22Rv1 (cell line): ENCODE data around the gene LRRC3C.

ENCODE experiments used
- ZFX ChIP-seq: fragments of 450-650 bp; IDR thresholded peaks from 2 replicates; pipeline ENCODE4 v1.6.1; 2017; ENCODE audit warnings: antibody characterized with exemption, borderline replicate concordance
- TF ChIP-seq, protein P1 (sequence below): fragments of 450-650 bp; IDR thresholded peaks from 2 replicates; pipeline ENCODE4 v1.5.1; 2017; ENCODE audit warnings: mild to moderate bottlenecking

DNA sequence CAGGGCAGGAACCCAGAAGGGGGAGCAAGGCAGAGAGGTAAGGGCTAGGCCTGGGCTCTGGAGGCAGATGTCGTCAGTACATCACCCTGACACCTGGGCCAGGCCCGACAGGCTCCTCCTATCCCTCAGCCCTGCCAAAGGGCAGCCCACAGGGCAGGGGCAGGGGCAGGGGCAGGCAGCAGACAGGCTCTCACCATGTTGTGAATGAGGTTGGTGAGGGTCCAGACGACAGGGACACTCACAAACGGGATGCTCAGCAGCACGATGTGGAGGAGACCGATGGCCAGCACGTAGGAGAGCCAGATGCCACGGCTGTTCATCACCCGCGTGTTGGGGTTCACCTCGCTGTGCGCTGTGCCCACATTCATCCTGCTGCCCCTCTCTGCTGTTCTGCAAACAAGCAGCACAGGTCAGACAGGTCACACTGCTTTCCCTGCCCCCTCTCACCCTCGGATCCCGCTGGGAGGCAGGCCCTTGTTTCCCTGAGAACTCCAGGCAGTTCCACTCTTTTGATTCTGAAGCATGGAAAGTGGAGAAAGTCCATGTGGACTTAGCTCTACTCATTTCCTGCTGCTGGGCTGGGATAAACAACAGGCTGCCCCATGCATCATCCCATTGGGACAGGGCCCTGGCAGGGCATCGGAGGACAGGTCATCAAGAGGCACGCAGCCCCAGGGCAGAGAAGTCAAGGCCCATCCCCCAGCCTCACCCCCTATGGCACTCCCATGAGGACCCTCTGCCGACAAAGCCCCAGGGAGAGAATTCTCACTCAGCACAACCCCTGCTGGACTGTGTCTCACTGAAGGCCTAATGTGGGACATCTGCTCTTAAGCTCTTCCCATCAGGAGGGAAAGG is 3.5 kb upstream of the LRRC3C start:
- TF ChIP-seq, protein P1, sequence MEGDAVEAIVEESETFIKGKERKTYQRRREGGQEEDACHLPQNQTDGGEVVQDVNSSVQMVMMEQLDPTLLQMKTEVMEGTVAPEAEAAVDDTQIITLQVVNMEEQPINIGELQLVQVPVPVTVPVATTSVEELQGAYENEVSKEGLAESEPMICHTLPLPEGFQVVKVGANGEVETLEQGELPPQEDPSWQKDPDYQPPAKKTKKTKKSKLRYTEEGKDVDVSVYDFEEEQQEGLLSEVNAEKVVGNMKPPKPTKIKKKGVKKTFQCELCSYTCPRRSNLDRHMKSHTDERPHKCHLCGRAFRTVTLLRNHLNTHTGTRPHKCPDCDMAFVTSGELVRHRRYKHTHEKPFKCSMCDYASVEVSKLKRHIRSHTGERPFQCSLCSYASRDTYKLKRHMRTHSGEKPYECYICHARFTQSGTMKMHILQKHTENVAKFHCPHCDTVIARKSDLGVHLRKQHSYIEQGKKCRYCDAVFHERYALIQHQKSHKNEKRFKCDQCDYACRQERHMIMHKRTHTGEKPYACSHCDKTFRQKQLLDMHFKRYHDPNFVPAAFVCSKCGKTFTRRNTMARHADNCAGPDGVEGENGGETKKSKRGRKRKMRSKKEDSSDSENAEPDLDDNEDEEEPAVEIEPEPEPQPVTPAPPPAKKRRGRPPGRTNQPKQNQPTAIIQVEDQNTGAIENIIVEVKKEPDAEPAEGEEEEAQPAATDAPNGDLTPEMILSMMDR = no peak
- no peak for TF ChIP-seq ZFX
